OCI-LY1 (cell line): ENCODE measurements around the gene BTRC.

ENCODE experiments used
- H2AFZ ChIP-seq: fragments of 200-600 bp; sonication (generic), shearing (Covaris generic); 2 replicates; pipeline ENCODE4 v1.6.0; 2014; ENCODE audit warnings: antibody characterized with exemption, mild to moderate bottlenecking, low read length
- H3F3A ChIP-seq: fragments of 200-600 bp; sonication (generic), shearing (Covaris generic); 2 replicates; pipeline ENCODE4 v1.6.0; 2014; ENCODE audit warnings: mild to moderate bottlenecking, antibody characterized with exemption, low read length, moderate library complexity; ENCODE audit not compliant: insufficient read depth
- H3K27ac ChIP-seq: fragments of 200-600 bp; sonication (generic); 2 replicates; pipeline ENCODE4 v1.5.1; 2014; ENCODE audit warnings: low read length, mixed run types, mild to moderate bottlenecking, low read depth; ENCODE audit not compliant: poor library complexity, severe bottlenecking
- H3K27me3 ChIP-seq: fragments of 200-600 bp; sonication (generic); 2 replicates; pipeline ENCODE4 v1.6.0; 2014; ENCODE audit warnings: antibody characterized with exemption, mild to moderate bottlenecking, low read length, moderate library complexity; ENCODE audit not compliant: insufficient read depth
- H3K36me3 ChIP-seq: fragments of 200-600 bp; sonication (generic); 2 replicates; pipeline ENCODE4 v1.6.1; 2014; ENCODE audit warnings: mild to moderate bottlenecking, antibody characterized with exemption, low read length, moderate library complexity, mixed read lengths; ENCODE audit not compliant: insufficient read depth
- H3K4me1 ChIP-seq: fragments of 200-600 bp; sonication (generic); 2 replicates; pipeline ENCODE4 v1.5.1; 2014; ENCODE audit warnings: mild to moderate bottlenecking, low read length, moderate library complexity; ENCODE audit not compliant: insufficient read depth, severe bottlenecking
- H3K4me2 ChIP-seq: fragments of 200-600 bp; sonication (generic), shearing (Covaris generic); 2 replicates; pipeline ENCODE4 v1.6.1; 2014; ENCODE audit warnings: low read length
- H3K4me3 ChIP-seq: fragments of 200-600 bp; sonication (generic); 2 replicates; pipeline ENCODE4 v1.5.1; 2014; ENCODE audit warnings: low read length, low read depth, mild to moderate bottlenecking, mixed read lengths; ENCODE audit not compliant: poor library complexity, severe bottlenecking
- H3K79me2 ChIP-seq: fragments of 200-600 bp; shearing (Covaris generic); 2 replicates; pipeline ENCODE4 v1.6.1; 2016; ENCODE audit warnings: mixed run types, low read length, mixed read lengths; ENCODE audit not compliant: insufficient read depth
- H3K9ac ChIP-seq: fragments of 200-600 bp; sonication (generic), shearing (Covaris generic); 2 replicates; pipeline ENCODE4 v1.6.1; 2014; ENCODE audit warnings: mild to moderate bottlenecking, low read length, mixed read lengths
- H3K9me2 ChIP-seq: fragments of 200-600 bp; sonication (generic), shearing (Covaris generic); 2 replicates; pipeline ENCODE4 v1.6.1; 2014; ENCODE audit warnings: low read depth, mild to moderate bottlenecking, low read length, mixed read lengths
- H3K9me3 ChIP-seq: fragments of 200-600 bp; shearing (Covaris generic); 2 replicates; pipeline ENCODE4 v1.6.1; 2014; ENCODE audit warnings: low read length, mixed read lengths
- H4K20me1 ChIP-seq: fragments of 200-600 bp; sonication (generic), shearing (Covaris generic); 2 replicates; pipeline ENCODE4 v1.6.0; 2016; ENCODE audit warnings: mild to moderate bottlenecking, low read length; ENCODE audit not compliant: insufficient read depth
- EZH2 ChIP-seq: fragments of 200-600 bp; sonication (generic), shearing (Covaris generic); IDR thresholded peaks from 2 replicates; pipeline ENCODE4 v1.8.0; 2017; ENCODE audit warnings: borderline replicate concordance, mixed run types, mild to moderate bottlenecking, antibody characterized with exemption, low read length, moderate library complexity, mixed read lengths
- TF ChIP-seq, protein P1 (sequence below): fragments of 200-600 bp; sonication (generic), shearing (Covaris generic); IDR thresholded peaks from 2 replicates; pipeline ENCODE4 v1.5.1; 2017; ENCODE audit warnings: mild to moderate bottlenecking, antibody characterized with exemption, low read length, moderate library complexity, mixed read lengths

Gene BTRC

DNA sequence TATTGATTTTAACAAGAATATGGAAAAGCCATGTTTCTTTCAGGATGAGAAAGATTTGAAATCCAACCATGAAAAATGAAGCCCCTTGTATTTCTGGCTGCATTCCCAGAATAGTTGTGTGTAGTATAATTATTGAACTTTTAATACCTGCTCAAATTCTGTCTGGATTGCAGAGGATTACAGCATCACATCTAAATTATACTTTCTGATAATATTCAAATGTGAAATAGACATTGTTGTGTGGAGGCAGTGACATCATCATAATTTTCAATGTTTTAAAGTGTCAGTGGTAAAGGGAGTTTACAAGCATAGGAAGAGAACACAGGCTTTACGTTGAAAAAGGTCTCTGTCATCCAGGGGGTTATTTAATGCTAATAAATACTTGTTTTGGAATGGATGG lies 140.7 kb downstream of the BTRC start:
- Histone ChIP-seq H3K4me3 (no peak overlapping the region), H3K4me1 (no peaks in the 10 kb centered on the region), H3K79me2 (no peaks in the 10 kb centered on the region), H4K20me1 (no peaks in the 10 kb centered on the region), H3F3A (no peaks in the 10 kb centered on the region), H3K36me3 (no peaks in the 10 kb centered on the region), H3K9me2 (no peaks in the 10 kb centered on the region), H2AFZ (no peak overlapping the region), H3K9me3 (no peaks in the 10 kb centered on the region), H3K9ac (no peak overlapping the region), H3K27ac (no peak overlapping the region), H3K27me3 (no peaks in the 10 kb centered on the region), H3K4me2 (no peak overlapping the region)
- TF ChIP-seq, protein P1, sequence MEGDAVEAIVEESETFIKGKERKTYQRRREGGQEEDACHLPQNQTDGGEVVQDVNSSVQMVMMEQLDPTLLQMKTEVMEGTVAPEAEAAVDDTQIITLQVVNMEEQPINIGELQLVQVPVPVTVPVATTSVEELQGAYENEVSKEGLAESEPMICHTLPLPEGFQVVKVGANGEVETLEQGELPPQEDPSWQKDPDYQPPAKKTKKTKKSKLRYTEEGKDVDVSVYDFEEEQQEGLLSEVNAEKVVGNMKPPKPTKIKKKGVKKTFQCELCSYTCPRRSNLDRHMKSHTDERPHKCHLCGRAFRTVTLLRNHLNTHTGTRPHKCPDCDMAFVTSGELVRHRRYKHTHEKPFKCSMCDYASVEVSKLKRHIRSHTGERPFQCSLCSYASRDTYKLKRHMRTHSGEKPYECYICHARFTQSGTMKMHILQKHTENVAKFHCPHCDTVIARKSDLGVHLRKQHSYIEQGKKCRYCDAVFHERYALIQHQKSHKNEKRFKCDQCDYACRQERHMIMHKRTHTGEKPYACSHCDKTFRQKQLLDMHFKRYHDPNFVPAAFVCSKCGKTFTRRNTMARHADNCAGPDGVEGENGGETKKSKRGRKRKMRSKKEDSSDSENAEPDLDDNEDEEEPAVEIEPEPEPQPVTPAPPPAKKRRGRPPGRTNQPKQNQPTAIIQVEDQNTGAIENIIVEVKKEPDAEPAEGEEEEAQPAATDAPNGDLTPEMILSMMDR: no peak
- no peak for TF ChIP-seq EZH2

DNA sequence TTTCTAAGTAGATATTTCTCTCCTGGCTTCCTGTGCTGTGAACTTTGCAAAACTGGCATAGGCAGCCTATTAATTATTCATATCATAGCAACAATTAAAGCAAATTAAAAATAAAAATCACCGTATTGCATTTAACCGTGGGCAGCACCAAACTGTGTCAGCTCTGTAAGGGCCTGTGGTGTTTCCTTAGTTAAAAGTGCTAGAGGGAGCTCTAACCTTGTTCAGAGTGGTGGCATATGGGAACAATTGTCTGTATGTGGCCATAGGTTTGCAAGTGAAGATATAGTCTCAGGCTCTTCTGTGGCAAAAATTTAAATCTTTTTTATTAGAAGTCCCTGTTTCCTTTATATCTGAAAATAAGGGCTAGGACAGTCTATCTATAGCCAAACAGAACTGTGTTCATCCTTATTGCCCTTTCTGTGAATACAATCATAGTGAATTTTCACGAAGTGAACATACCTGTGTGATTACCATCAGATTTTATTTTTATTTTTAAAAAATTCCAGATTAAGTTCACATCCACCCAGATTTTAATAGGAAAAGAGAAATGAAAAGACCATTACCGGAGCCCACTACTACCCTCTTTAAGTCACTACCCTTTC lies 141.5 kb downstream of the BTRC start:
- no peak overlapping the region for H2AFZ ChIP-seq
- TF ChIP-seq EZH2: no peak
- TF ChIP-seq, protein P1: peak; percentile 31; the same call in 1 of the 2 replicates
- no peaks in the 10 kb centered on the region for H3F3A ChIP-seq
- no peaks in the 10 kb centered on the region for H3K79me2 ChIP-seq
- no peaks in the 10 kb centered on the region for H3K36me3 ChIP-seq
- no peak overlapping the region for H3K9ac ChIP-seq
- no peaks in the 10 kb centered on the region for H3K4me1 ChIP-seq
- no peaks in the 10 kb centered on the region for H3K9me3 ChIP-seq
- no peaks in the 10 kb centered on the region for H3K27me3 ChIP-seq
- H3K27ac ChIP-seq: no peak overlapping the region
- H3K4me3 ChIP-seq: no peak overlapping the region
- no peak overlapping the region for H3K4me2 ChIP-seq
- H4K20me1 ChIP-seq: no peaks in the 10 kb centered on the region
- H3K9me2 ChIP-seq: no peaks in the 10 kb centered on the region

DNA sequence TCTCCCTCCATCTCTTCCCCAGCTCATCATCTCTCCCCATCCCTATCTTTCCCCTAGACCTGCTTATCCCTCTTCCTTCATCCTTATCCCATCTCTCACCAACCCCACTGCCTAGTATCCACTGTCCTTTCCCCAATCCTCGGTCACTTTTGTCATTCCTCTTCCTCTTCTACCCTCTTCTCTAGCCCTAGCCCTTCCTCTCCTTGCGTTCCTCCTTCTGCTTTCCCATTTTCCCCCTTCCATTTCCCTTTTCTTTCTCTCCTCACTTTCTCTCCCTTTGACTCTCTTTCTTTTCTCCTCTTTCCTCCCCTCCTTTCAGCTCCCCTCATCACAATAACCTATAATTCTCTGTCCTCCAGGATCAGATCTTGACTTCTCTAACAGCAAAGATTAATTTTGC lies 150.5 kb downstream of the BTRC start:
- Histone ChIP-seq H3K9me2 (no peaks in the 10 kb centered on the region), H3K79me2 (no peaks in the 10 kb centered on the region), H3K9ac (no peak overlapping the region), H3K27ac (no peak overlapping the region), H2AFZ (no peak overlapping the region), H3K36me3 (no peaks in the 10 kb centered on the region), H3F3A (no peaks in the 10 kb centered on the region), H3K27me3 (no peaks in the 10 kb centered on the region), H3K4me1 (no peaks in the 10 kb centered on the region), H3K9me3 (no peaks in the 10 kb centered on the region), H3K4me3 (no peak overlapping the region), H4K20me1 (no peaks in the 10 kb centered on the region), H3K4me2 (no peak overlapping the region)
- TF ChIP-seq, protein P1: no peak
- no peak for TF ChIP-seq EZH2
